ENCODE measurements around the gene MBOAT2. TPM values are rescaled to one million over a fixed set of nuclear protein-coding genes. Genes with fewer than 3 reads are reported as not detected.
A peak's percentile ranks its signal among the peaks of the same experiment; 100 is the strongest.

The MBOAT2 gene
- total and polyA plus RNA-seq, 2 experiments from 2014 or later, result 87.4 to 103 TPM

DNA sequence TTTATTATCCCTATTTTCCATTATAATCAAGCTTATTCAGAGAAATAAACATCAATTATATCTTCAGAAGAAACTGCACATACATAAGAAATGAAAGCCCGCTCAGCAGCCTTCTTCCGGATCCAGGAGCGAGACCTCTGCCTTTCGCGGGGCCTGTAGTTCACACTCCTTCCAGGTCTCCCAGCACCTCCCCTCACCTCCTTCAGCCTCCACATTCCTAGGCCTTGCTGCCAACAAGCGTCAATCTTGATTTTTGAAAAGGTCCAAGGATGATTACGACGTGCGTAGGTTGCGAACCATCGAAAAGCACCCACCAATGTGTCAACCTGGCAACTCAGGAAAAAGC lies 165.7 kb downstream of the MBOAT2 start:
- TF ChIP-seq EZH2phosphoT487 (IDR thresholded peaks at IDR 0.05; ENCODE audit: insufficient read depth, low read depth) (no peak), EZH2 (IDR thresholded peaks at IDR 0.05; ENCODE audit: insufficient read depth, poor library complexity, severe bottlenecking) (no peak)
- Histone ChIP-seq H3F3A (ENCODE audit: insufficient read depth) (no peaks in the 10 kb centered on the region), H3K9me2 (ENCODE audit: insufficient read depth) (no peaks in the 10 kb centered on the region), H3K27me3 (replicated peaks; ENCODE audit: insufficient read depth) (no peaks in the 10 kb centered on the region), H3K4me2 (ENCODE audit: unreplicated experiment) (peak overlapping the region; percentile 59), H2AFZ (peak overlapping the region; percentile 80), H3K9me3 (ENCODE audit: low read depth) (no peaks in the 10 kb centered on the region), H3K27ac (no peak overlapping the region), H3K4me3 (peak overlapping the region; percentile 94), H3K79me2 (ENCODE audit: insufficient read depth) (peaks cover 45% of the 10 kb centered on the region), H3K4me1 (ENCODE audit: insufficient read depth) (peaks cover 8% of the 10 kb centered on the region; the same call in 1 of the 2 replicates), H4K20me1 (ENCODE audit: insufficient read depth) (peaks cover 7% of the 10 kb centered on the region; the same call in 1 of the 2 replicates), H3K9ac (no peak overlapping the region), H3K36me3 (ENCODE audit: low read depth) (no peaks in the 10 kb centered on the region)
- 71 to 74% methylated on average over 11 of the region's 11 CpGs for WGBS, 2 experiments (ENCODE audit: low coverage in 1 of 2, low lambda C conversion rate in 2 of 2, missing lambda C conversion rate in 2 of 2)
- no peak for DNase-seq
- in situ Hi-C loops (cut with MboI), result no loop called here

DNA sequence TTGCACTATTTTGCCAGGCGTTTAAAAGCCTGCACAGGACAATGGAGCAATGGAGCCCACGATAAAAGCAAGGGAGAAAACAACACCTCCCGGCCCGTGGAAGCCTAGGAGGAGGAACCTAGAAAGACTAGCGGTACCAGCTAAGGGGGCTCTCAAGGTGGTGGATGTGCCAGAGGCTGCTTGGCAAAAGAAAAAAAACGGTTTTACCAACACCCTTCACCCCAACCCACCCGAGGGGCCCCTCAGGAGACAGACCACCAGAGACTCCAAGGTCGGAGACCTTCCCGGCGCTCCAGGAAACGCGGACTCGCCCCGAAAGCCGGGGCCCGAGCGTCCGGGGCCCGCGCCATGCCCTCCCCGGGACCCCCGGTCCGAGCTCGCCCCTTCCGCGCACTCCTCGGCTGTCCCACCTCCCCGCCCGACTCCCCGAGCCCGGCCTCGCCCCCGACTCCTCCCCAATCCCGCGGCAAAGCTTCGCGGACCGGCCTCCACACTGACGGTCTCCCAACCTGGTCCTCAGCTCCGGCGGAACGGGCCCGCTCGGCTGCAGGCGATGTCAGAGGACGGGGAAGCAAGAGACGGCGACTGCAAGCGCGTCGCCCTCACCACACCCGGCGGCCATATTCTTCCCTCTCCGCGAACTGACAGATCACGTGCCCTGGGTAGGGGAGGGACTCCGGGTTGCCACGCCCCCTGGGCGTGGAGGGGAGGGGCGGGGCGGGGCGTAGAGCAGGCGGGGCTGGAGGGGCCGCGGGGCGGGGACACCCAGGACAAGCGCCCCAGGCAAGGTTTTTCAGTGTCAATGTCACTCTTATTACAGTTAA lies 166.3 kb downstream of the MBOAT2 start, which contains the start of gene KIDINS220:
KIDINS220 (minus strand) TSS at position 643 of the 824 bp plus-strand sequence. CDS start 10,520 bp downstream, outside the sequence.
- in situ Hi-C loops (cut with MboI), result no loop called here
- Histone ChIP-seq H3K9me3 (ENCODE audit: low read depth) (no peaks in the 10 kb centered on the region), H3K36me3 (ENCODE audit: low read depth) (no peaks in the 10 kb centered on the region), H4K20me1 (ENCODE audit: insufficient read depth) (peaks cover 7% of the 10 kb centered on the region; the same call in 1 of the 2 replicates), H2AFZ (peak within 1 kb of the TSS; percentile 95), H3F3A (ENCODE audit: insufficient read depth) (no peaks in the 10 kb centered on the region), H3K4me3 (peak within 1 kb of the TSS; percentile 94), H3K4me2 (ENCODE audit: unreplicated experiment) (peak within 1 kb of the TSS; percentile 99), H3K27me3 (replicated peaks; ENCODE audit: insufficient read depth) (no peaks in the 10 kb centered on the region), H3K9me2 (ENCODE audit: insufficient read depth) (no peaks in the 10 kb centered on the region), H3K27ac (peak within 1 kb of the TSS; percentile 38), H3K4me1 (ENCODE audit: insufficient read depth) (peaks cover 8% of the 10 kb centered on the region; the same call in 1 of the 2 replicates), H3K9ac (peak within 1 kb of the TSS; percentile 87), H3K79me2 (ENCODE audit: insufficient read depth) (peaks cover 51% of the 10 kb centered on the region)
- no peak for TF ChIP-seq EZH2 (IDR thresholded peaks at IDR 0.05; ENCODE audit: insufficient read depth, poor library complexity, severe bottlenecking)
- no peak for TF ChIP-seq EZH2phosphoT487 (IDR thresholded peaks at IDR 0.05; ENCODE audit: insufficient read depth, low read depth)
- peak; percentile 94 for DNase-seq
- 1% methylated on average over 40 to 67 of the region's 67 CpGs for WGBS, 2 experiments (ENCODE audit: low coverage in 1 of 2, low lambda C conversion rate in 2 of 2, missing lambda C conversion rate in 2 of 2)

DNA sequence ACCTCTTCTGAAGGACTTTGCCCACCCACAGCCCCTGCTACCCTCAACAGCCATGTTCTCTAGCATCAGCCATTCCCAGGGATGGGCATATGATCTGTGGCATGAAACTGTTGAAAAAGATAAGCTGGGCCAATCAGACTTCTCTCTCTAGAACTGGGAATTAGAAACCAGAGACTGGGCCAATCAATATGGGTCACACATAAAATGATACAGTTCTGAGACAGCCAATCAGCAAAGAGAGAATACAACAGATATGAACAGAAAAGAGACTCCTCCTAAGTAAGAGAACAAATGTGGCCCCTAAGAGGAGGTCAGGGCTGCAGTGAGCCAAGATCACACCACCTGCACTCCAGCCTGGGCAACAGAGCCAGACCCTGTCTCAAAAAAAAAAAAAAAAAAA lies 168.2 kb downstream of the MBOAT2 start:
- Histone ChIP-seq H3K79me2 (ENCODE audit: insufficient read depth) (peaks cover 70% of the 10 kb centered on the region), H3K9ac (peak overlapping the region; percentile 87; the same call in 1 of the 2 replicates), H3K36me3 (ENCODE audit: low read depth) (no peaks in the 10 kb centered on the region), H4K20me1 (ENCODE audit: insufficient read depth) (peaks cover 11% of the 10 kb centered on the region; the same call in 1 of the 2 replicates), H3K4me3 (peak overlapping the region; percentile 94; the same call in 1 of the 2 replicates), H3K9me2 (ENCODE audit: insufficient read depth) (no peaks in the 10 kb centered on the region), H3K27ac (no peak overlapping the region), H3K4me2 (ENCODE audit: unreplicated experiment) (peak overlapping the region; percentile 99), H3K27me3 (replicated peaks; ENCODE audit: insufficient read depth) (no peaks in the 10 kb centered on the region), H3K4me1 (ENCODE audit: insufficient read depth) (peaks cover 8% of the 10 kb centered on the region; the same call in 1 of the 2 replicates), H3F3A (ENCODE audit: insufficient read depth) (no peaks in the 10 kb centered on the region), H2AFZ (no peak overlapping the region), H3K9me3 (ENCODE audit: low read depth) (no peaks in the 10 kb centered on the region)
- in situ Hi-C loops (cut with MboI), result no loop called here
- TF ChIP-seq EZH2 (IDR thresholded peaks at IDR 0.05; ENCODE audit: insufficient read depth, poor library complexity, severe bottlenecking) (no peak), EZH2phosphoT487 (IDR thresholded peaks at IDR 0.05; ENCODE audit: insufficient read depth, low read depth) (no peak)
- no peak for DNase-seq

DNA sequence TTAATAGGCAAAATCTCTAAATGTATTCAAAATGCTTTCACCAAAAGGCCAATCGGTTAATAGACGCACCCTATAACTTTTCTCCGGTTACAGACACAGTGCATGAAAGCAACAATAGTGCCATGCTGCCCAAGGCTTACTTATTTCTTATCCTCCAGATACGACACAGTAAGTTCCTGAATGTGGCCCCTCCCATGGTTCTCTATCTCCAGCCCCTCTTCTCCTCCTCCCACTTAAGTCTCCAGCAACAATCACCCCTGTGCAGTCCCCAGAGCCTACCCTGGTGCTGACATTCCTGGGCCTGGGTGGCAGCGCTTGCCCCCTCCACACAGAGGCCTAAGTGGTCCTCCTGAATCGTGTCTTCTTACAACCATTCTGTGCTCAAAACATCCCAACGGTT lies 169.6 kb downstream of the MBOAT2 start:
- Histone ChIP-seq H4K20me1 (ENCODE audit: insufficient read depth) (peaks cover 11% of the 10 kb centered on the region; the same call in 1 of the 2 replicates), H3K9ac (no peak overlapping the region), H3K27me3 (replicated peaks; ENCODE audit: insufficient read depth) (no peaks in the 10 kb centered on the region), H3K36me3 (ENCODE audit: low read depth) (no peaks in the 10 kb centered on the region), H3K4me1 (ENCODE audit: insufficient read depth) (peaks cover 8% of the 10 kb centered on the region; the same call in 1 of the 2 replicates), H3K4me2 (ENCODE audit: unreplicated experiment) (no peak overlapping the region), H2AFZ (no peak overlapping the region), H3K79me2 (ENCODE audit: insufficient read depth) (peaks cover 85% of the 10 kb centered on the region), H3K27ac (no peak overlapping the region), H3K4me3 (no peak overlapping the region), H3K9me2 (ENCODE audit: insufficient read depth) (no peaks in the 10 kb centered on the region), H3K9me3 (ENCODE audit: low read depth) (no peaks in the 10 kb centered on the region), H3F3A (ENCODE audit: insufficient read depth) (no peaks in the 10 kb centered on the region)
- in situ Hi-C loops (cut with MboI), result no loop called here
- 88 to 90% methylated on average over 7 of the region's 7 CpGs for WGBS, 2 experiments (ENCODE audit: low coverage in 1 of 2, low lambda C conversion rate in 2 of 2, missing lambda C conversion rate in 2 of 2)
- DNase-seq, result no peak
- no peak for TF ChIP-seq EZH2phosphoT487 (IDR thresholded peaks at IDR 0.05; ENCODE audit: insufficient read depth, low read depth)
- no peak for TF ChIP-seq EZH2 (IDR thresholded peaks at IDR 0.05; ENCODE audit: insufficient read depth, poor library complexity, severe bottlenecking)
